Gastrocnemius medialis (tissue), 4 donors: ENCODE measurements around the gene UGT2B17. TPM values are rescaled to one million over a fixed set of nuclear protein-coding genes. Genes with fewer than 3 reads are reported as not detected.

ENCODE experiments used
- ATAC-seq, 2 donors: fragments of 150-250 bp; one replicate each; pipeline ENCODE4 v1.9.1; 2016
- DNase-seq, 2 donors: peaks; one replicate each; pipeline ENCODE4 v3.0.0-alpha.2; 2019
- H3K27ac ChIP-seq, 4 donors: fragments of 200-600 bp; sonication (generic); 1 replicate in 1 of 4; 2 replicates in 3 of 4; pipeline ENCODE4 v1.5.1; 2016 to 2018; ENCODE audit warnings: mild to moderate bottlenecking in 2 of 4, moderate library complexity in 1 of 4
- H3K27me3 ChIP-seq, 3 donors: fragments of 200-600 bp; sonication (generic) in 2 of 3; 1 replicate in 1 of 3; 2 replicates in 2 of 3; pipeline versions ENCODE4 v1.5.1 to v1.6.0; 2016 to 2019; ENCODE audit warnings: mild to moderate bottlenecking in 1 of 3, moderate library complexity in 1 of 3
- H3K36me3 ChIP-seq, 2 donors: fragments of 200-600 bp; sonication (generic) in 1 of 2; one replicate each; pipeline ENCODE4 v1.5.1; 2017 to 2018
- H3K4me1 ChIP-seq, 2 donors: fragments of 200-600 bp; sonication (generic) in 1 of 2; one replicate each; pipeline ENCODE4 v1.5.1; 2016 to 2017; ENCODE audit warnings: mild to moderate bottlenecking in 2 of 2
- H3K4me3 ChIP-seq, 4 donors: fragments of 200-600 bp; sonication (generic) in 3 of 4; 1 replicate in 1 of 4; 2 replicates in 3 of 4; pipeline ENCODE4 v1.5.1; 2016 to 2019; ENCODE audit warnings: mild to moderate bottlenecking in 2 of 4
- H3K9me3 ChIP-seq, 3 donors: fragments of 200-600 bp; sonication (generic) in 2 of 3; 1 replicate in 1 of 3; 2 replicates in 2 of 3; pipeline ENCODE4 v1.5.1; 2016 to 2019
- POLR2A ChIP-seq, 2 donors: fragments of 450-650 bp; IDR thresholded peaks; one replicate each; pipeline ENCODE4 v1.6.1; 2017; ENCODE audit warnings: antibody characterized with exemption in 2 of 2, mild to moderate bottlenecking in 2 of 2, moderate library complexity in 2 of 2
- in situ Hi-C, 4 donors: fragments of 200-750 bp; cut with MboI; loops; one replicate each; pipeline versions ENCODE4 v1.15.0 to v1.8.0; 2017; ENCODE audit warnings: low sequenced_read_pairs in 4 of 4
- intact Hi-C: fragments of 100-400 bp; cut with DNase I; formaldehyde crosslinking; loops from one replicate; pipeline ENCODE4 v1.15.1; 2023; ENCODE audit warnings: low total_unique reads
- total RNA-seq, 4 donors: library from RNA; depleted of rRNA; stranded (reverse); fragments of >200 nt; gene quantifications; one replicate each; pipeline versions ENCODE4 v1.1.0 to v1.2.3, GENCODE V29; 2016
- TF ChIP-seq, protein P1 (sequence below), 5 experiments: fragments of 450-650 bp in 3 of 5; fragments of 200-600 bp in 2 of 5; sonication (generic) in 2 of 5; IDR thresholded peaks in 4 of 5; conservative IDR thresholded peaks in 1 of 5; 1 replicate in 4 of 5; 2 replicates in 1 of 5; pipeline ENCODE4 v1.5.1; 2016 to 2019; ENCODE audit warnings: antibody characterized with exemption in 5 of 5, mild to moderate bottlenecking in 3 of 5, moderate library complexity in 3 of 5

The UGT2B17 gene
- total RNA-seq, 4 donors from 2014 or later, result 1.9 TPM; not detected in 3

DNA sequence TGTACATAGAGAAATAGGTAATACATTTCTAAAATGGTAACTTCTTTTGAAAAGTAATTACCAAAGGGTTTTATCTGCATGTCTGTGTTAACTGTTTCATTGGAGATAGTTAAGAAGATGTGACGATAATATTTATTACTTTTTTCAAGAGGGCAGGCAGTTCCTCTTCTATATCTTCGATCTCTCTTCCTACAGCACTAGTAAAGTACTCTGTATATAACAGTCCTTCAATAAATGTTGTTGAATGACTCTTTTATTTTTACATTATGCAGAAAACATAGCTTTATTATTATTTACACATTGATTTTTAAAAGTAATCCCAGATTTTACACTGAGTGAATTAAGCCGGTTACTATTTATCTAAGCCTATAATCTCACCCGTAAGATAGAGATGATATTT lies 77.1 kb downstream of the UGT2B17 start:
- ATAC-seq (no peak), DNase-seq (no peak)
- no peak overlapping the region for H3K4me3 ChIP-seq
- H3K27ac ChIP-seq, result no peak overlapping the region
- H3K27me3 ChIP-seq, result no peaks in the 10 kb centered on the region
- H3K36me3 ChIP-seq, result no peaks in the 10 kb centered on the region
- H3K9me3 ChIP-seq, result no peaks in the 10 kb centered on the region
- TF ChIP-seq, protein P1, sequence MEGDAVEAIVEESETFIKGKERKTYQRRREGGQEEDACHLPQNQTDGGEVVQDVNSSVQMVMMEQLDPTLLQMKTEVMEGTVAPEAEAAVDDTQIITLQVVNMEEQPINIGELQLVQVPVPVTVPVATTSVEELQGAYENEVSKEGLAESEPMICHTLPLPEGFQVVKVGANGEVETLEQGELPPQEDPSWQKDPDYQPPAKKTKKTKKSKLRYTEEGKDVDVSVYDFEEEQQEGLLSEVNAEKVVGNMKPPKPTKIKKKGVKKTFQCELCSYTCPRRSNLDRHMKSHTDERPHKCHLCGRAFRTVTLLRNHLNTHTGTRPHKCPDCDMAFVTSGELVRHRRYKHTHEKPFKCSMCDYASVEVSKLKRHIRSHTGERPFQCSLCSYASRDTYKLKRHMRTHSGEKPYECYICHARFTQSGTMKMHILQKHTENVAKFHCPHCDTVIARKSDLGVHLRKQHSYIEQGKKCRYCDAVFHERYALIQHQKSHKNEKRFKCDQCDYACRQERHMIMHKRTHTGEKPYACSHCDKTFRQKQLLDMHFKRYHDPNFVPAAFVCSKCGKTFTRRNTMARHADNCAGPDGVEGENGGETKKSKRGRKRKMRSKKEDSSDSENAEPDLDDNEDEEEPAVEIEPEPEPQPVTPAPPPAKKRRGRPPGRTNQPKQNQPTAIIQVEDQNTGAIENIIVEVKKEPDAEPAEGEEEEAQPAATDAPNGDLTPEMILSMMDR (IDR thresholded peaks at IDR 0.05 in 4 of 5, conservative IDR thresholded peaks at IDR 0.05 in 1 of 5), result no peak
- TF ChIP-seq POLR2A (IDR thresholded peaks at IDR 0.05), result no peak
- intact Hi-C loops, result no loop called here
- in situ Hi-C loops, result loop anchor here in 1 of 4 donors (5.0 kb wide), 1 partner anchor 128 kb away; no protein-coding TSS in a partner anchor
- H3K4me1 ChIP-seq, result no peaks in the 10 kb centered on the region

DNA sequence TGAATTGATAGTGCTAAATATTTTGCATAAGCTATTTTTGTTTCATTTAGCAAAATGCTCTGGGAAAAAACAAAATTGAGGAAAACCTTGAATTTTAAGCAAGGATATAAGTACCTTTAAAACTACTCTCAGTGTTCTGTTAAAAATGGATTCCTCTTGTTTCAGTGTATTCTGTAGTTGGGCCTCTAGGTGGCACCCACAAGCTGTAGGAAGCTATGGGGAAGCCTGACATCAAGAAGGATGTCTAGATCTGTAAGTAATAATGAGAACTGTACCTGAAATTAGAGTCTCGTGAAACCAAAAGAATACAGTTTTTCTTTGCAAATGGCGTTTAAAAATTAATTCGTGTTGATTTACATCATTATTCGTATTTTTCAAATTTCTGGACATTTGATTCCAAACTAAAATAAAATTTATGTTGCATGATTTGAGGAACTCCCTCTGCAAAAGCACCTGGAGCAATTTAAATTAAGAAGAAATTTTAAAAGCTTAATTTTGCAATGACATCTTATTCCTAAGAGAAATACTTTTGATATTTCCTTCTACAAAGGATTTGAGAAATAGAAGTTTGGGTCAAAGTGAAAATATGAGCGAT lies 77.6 kb downstream of the UGT2B17 start:
- DNase-seq (peak in 1 of 2 donors; percentile 13), ATAC-seq (no peak)
- intact Hi-C loops, result no loop called here
- H3K9me3 ChIP-seq, result no peaks in the 10 kb centered on the region
- no peak overlapping the region for H3K4me3 ChIP-seq
- H3K4me1 ChIP-seq, result no peaks in the 10 kb centered on the region
- H3K36me3 ChIP-seq, result no peaks in the 10 kb centered on the region
- no peak overlapping the region for H3K27ac ChIP-seq
- in situ Hi-C loops, result loop anchor here in 1 of 4 donors (5.0 kb wide), 1 partner anchor 129 kb away; no protein-coding TSS in a partner anchor
- TF ChIP-seq POLR2A (IDR thresholded peaks at IDR 0.05), result no peak
- TF ChIP-seq, protein P1 (IDR thresholded peaks at IDR 0.05 in 4 of 5, conservative IDR thresholded peaks at IDR 0.05 in 1 of 5), result peak; percentile 13 to 66 (median 41)
- no peaks in the 10 kb centered on the region for H3K27me3 ChIP-seq

DNA sequence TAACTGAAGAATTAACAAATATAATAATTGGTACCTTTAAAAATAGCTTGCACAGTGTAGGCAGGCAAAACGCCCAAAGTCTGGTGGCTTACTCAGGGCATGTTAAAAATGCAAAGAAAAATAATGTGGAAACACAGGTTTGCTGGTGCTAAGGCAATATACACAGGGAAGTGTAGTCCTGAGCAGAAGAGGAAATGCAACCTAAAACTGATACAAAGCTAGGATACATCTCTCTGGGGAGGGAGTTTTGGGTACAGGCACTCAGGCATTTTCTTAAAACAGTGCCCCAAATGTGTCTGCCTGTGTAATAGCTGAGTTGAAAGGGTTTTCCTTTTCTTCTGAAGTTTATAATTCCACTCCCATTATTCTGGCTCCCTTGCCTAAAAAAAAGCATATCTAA lies 81.4 kb downstream of the UGT2B17 start:
- no peaks in the 10 kb centered on the region for H3K27me3 ChIP-seq
- TF ChIP-seq, protein P1 (IDR thresholded peaks at IDR 0.05 in 4 of 5, conservative IDR thresholded peaks at IDR 0.05 in 1 of 5), result no peak
- TF ChIP-seq POLR2A (IDR thresholded peaks at IDR 0.05), result no peak
- H3K36me3 ChIP-seq, result no peaks in the 10 kb centered on the region
- no peaks in the 10 kb centered on the region for H3K4me1 ChIP-seq
- H3K27ac ChIP-seq, result no peak overlapping the region
- ATAC-seq, result no peak
- DNase-seq, result no peak
- H3K9me3 ChIP-seq, result no peaks in the 10 kb centered on the region
- intact Hi-C loops, result no loop called here
- in situ Hi-C loops, result loop anchor here in 1 of 4 donors (5.0 kb wide), 1 partner anchor 133 kb away; no protein-coding TSS in a partner anchor
- H3K4me3 ChIP-seq, result no peak overlapping the region

DNA sequence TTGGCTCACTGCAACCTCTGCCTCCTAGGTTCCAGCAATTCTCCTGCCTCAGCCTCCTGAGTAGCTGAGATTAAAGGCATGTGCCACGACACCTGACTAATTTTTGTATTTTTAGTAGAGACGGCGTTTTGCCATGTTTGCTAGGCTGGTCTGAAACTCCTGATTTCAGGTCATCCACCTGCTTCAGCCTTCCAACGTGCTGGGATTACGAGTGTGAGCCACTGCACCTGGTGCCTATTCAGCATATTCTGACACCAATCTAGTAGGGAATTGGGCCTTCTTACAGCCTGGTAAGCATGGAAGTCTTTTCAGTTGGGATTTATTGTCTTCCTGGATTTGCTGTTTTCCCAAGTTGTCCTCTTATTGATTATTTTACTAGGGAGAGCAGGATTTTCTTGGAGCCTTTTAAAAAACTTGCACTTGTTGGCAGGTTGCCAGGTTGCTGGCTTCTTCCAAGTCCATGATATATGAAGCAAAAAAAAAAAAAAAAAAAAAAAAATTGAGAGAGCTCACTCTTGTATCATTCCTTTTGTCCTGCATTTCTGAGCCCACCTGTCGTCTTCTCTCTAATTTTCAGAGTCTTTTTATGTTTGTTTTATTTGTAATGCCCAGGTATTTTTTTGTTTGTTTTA lies 85.2 kb downstream of the UGT2B17 start:
- Histone ChIP-seq H3K36me3 (no peaks in the 10 kb centered on the region), H3K27ac (no peak overlapping the region), H3K9me3 (no peaks in the 10 kb centered on the region), H3K27me3 (no peaks in the 10 kb centered on the region), H3K4me3 (no peak overlapping the region), H3K4me1 (no peaks in the 10 kb centered on the region)
- TF ChIP-seq POLR2A (IDR thresholded peaks at IDR 0.05), result no peak
- TF ChIP-seq, protein P1 (IDR thresholded peaks at IDR 0.05 in 4 of 5, conservative IDR thresholded peaks at IDR 0.05 in 1 of 5), result no peak
- intact Hi-C loops, result no loop called here
- in situ Hi-C loops, result no loop called here
- ATAC-seq (no peak), DNase-seq (no peak)
